Measurements from ENCODE around the gene SLC22A17.

DNA sequence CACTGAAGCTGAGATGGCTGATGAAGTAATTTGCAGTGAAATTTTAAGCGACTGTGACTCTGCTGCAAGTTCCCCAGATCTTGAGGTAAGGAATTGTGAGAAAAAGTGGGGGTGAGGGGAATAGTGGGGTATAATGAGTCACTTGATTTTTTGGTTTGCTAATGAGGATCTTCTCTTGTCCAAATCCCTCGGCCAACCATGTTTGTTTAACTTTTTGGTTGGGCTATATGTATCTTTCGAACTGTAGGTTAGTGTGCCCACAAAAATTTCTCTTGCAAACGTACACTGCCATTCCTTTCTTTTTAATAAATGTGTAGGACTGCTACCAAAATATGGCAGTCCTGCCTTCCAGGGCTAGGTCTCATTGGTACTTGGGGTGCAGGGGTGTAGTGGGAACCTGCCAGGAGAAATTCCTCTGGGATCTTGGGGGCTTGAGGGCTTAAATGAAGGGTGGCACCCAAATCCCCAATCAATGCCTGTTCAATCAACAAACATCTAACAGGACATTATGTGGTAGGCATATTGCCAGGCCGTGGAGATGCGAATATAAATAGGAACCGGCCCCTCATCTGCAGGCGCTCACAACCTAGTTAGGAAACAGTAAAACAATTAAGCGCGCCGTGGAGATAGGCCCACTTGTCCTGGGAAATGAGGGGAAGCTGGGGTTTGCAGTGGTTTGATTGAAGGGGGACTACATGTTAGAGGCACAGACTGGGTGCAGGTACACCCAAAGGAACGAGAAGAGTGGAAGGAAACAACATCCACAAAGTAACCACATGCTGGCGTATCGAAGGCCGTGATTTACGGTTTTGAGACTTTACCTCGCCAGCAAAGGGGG is 32.7 kb downstream of the SLC22A17 start:
- TF ChIP-seq SAFB2 (IDR thresholded peaks at IDR 0.05; ENCODE audit: borderline replicate concordance, low read depth, low read length, severe bottlenecking) (no peak), MAZ (CRISPR knock-in tag; conservative IDR thresholded peaks at IDR 0.05 in 1 of 2, IDR thresholded peaks at IDR 0.05 in 1 of 2) (no peak), NR2C2 (CRISPR knock-in tag; IDR thresholded peaks at IDR 0.05) (no peak), NR2C2 (tag; IDR thresholded peaks at IDR 0.05) (no peak)
